Heart left ventricle (tissue), 11 donors: Measurements from ENCODE around the gene IDUA. TPM values are rescaled to one million over a fixed set of nuclear protein-coding genes. Genes with fewer than 3 reads are reported as not detected.

Experiments used
- polyA plus RNA-seq, 2 donors: library from polyadenylated mRNA; stranded (reverse); fragments of 200-250 nt; gene quantifications; one replicate each; pipeline ENCODE4 v1.2.3, GENCODE V29; 2013
- total RNA-seq, 9 donors: library from RNA; depleted of rRNA in 2 of 9; stranded (reverse); fragments of >200 nt in 2 of 9; fragmentation: NEBNext Ultra II Directional in 3 of 9; extraction: Animal tissue kit (Norgen Biotek cat#: 25700) in 3 of 9; gene quantifications; one replicate each; pipeline versions ENCODE4 v1.1.0 to v1.2.4, GENCODE V29; 2016 to 2023
- donor health status: ischemic (EF 13 %, LVEDD 7.1; RV severe dilation, severe dysfunction).
- donor health status: healthy with polysubstance abuse.
- donor health status: DM: no; HTN: yes; CAD: no.
- donor health status: DM: no; HTN: no; CAD: no.
- donor health status: ischemic (EF 25% LVEDD 5.7; RV mildly dilated, moderate dysfunction).
- donor health status: healthy.
- donor health status: DM: yes; HTN: yes; CAD: no.
- donor health status: PGD.
- donor health status: nonischemic (EF 23%, LVEDD 6.1; RV moderate dilation, normal function).

The IDUA gene
- total and polyA plus RNA-seq, 11 donors = 3.2 to 17.4 (median 6.8) TPM

Other genes starting within 250 kb of the IDUA start
- 1 to 10 TPM in 7 of 9 donors, under 1 TPM in 2; 0.75 to 7.0 (median 3.3) TPM for gene CPLX1, start 160.9 kb upstream of the IDUA start, total RNA-seq
- gene CPLX1, start 160.9 kb upstream of the IDUA start, polyA plus RNA-seq = 1 to 10 TPM; 1.5 to 5.9 TPM
- 10 to 100 TPM; 22.8 to 55.1 (median 32.5) TPM for gene GAK, start 54.7 kb upstream of the IDUA start, total RNA-seq
- 10 to 100 TPM; 51.8 to 52.3 TPM for gene GAK, start 54.7 kb upstream of the IDUA start, polyA plus RNA-seq
- 10 to 100 TPM; 16.6 to 34.6 (median 20.1) TPM for gene TMEM175, start 54.6 kb upstream of the IDUA start, total RNA-seq
- gene TMEM175, start 54.6 kb upstream of the IDUA start, polyA plus RNA-seq = 10 to 100 TPM; 14.2 to 28.8 TPM
- 1 to 10 TPM; 3.2 to 7.3 (median 4.4) TPM for gene DGKQ, start 13.5 kb upstream of the IDUA start, total RNA-seq
- gene DGKQ, start 13.5 kb upstream of the IDUA start, polyA plus RNA-seq = 1 to 10 TPM; 2.6 to 3.7 TPM
- under 1 TPM in 4 of 9 donors, not detected in 5; 0.19 to 0.27 (median 0.25) TPM for gene SLC26A1, start 6.4 kb downstream of the IDUA start, total RNA-seq
- under 1 TPM; 0.03 to 0.27 TPM for gene SLC26A1, start 6.4 kb downstream of the IDUA start, polyA plus RNA-seq
- gene FGFRL1, start 24.6 kb downstream of the IDUA start, total RNA-seq = 10 to 100 TPM; 23.6 to 90.7 (median 30.6) TPM
- 10 to 100 TPM; 26.9 to 47.1 TPM for gene FGFRL1, start 24.6 kb downstream of the IDUA start, polyA plus RNA-seq
- 1 to 10 TPM in 1 of 9 donors, under 1 TPM in 4, not detected in 4; 0.25 to 1.6 (median 0.43) TPM for gene RNF212, start 126.5 kb downstream of the IDUA start, total RNA-seq
- under 1 TPM; 0.62 to 0.65 TPM for gene RNF212, start 126.5 kb downstream of the IDUA start, polyA plus RNA-seq
- 10 to 100 TPM in 7 of 9 donors, 1 to 10 TPM in 2; 8.8 to 36.3 (median 13.7) TPM for gene SPON2, start 185.5 kb downstream of the IDUA start, total RNA-seq
- gene SPON2, start 185.5 kb downstream of the IDUA start, polyA plus RNA-seq = 10 to 100 TPM in 1 of 2 donors, 1 to 10 TPM in 1; 7.8 to 31.2 TPM